GM18526 (cell line): ENCODE data around the gene SLC39A6.

Experiments
- POLR2A ChIP-seq: IDR thresholded peaks from 3 replicates; pipeline ENCODE4 v1.6.1; 2011; ENCODE audit not compliant: insufficient read length; ENCODE audit errors: extremely low read depth

The SLC39A6 gene, protein sequence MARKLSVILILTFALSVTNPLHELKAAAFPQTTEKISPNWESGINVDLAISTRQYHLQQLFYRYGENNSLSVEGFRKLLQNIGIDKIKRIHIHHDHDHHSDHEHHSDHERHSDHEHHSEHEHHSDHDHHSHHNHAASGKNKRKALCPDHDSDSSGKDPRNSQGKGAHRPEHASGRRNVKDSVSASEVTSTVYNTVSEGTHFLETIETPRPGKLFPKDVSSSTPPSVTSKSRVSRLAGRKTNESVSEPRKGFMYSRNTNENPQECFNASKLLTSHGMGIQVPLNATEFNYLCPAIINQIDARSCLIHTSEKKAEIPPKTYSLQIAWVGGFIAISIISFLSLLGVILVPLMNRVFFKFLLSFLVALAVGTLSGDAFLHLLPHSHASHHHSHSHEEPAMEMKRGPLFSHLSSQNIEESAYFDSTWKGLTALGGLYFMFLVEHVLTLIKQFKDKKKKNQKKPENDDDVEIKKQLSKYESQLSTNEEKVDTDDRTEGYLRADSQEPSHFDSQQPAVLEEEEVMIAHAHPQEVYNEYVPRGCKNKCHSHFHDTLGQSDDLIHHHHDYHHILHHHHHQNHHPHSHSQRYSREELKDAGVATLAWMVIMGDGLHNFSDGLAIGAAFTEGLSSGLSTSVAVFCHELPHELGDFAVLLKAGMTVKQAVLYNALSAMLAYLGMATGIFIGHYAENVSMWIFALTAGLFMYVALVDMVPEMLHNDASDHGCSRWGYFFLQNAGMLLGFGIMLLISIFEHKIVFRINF

DNA sequence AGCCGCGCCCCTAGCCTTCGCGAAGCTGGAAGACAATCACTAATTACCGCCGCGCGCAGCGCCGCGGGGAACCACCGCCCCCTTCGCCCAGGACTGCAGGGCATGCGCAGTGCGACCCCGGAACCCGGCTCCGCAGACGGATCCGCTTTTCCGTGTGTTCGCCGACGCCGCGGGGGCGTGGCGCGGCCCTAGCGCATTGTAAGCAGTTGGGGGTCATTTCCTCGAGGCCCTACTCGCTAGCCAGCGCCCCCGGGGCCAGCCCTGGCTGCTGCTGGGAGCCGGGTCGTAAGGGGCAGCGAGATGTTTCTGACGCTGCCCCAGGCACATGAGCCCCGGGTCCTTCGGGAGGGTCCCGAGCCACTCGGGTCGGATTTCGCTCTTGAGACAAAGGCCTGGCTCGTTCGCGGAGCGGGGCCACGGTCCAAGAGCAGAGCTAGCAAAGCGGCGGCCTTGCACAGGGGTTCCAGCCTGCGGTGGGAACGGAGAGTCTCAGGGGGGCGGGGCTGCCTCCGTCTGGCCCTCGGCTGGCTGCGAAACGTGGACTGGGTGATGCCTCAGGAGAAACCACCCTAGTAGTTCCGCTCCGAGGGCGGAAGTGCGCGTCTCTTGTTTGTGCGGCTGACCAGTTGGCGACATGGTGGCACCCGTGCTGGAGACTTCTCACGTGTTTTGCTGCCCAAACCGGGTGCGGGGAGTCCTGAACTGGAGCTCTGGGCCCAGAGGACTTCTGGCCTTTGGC is at the start of gene SLC39A6, which contains the start of gene ELP2:
Gene SLC39A6 (minus strand): TSS at position 41 of the 739 bp plus-strand sequence. CDS start 2,333 bp downstream, outside the sequence.
Gene ELP2 (plus strand): TSS at position 600 of the 739 bp plus-strand sequence. CDS start 35 bp downstream, at position 635.
- TF ChIP-seq POLR2A = peak; percentile 78

GRCh38 chr18:36177913-36178312 is 48.8 kb upstream of the SLC39A6 start:
- TF ChIP-seq POLR2A = no peak

GRCh38 chr18:36176711-36177110 is 47.6 kb upstream of the SLC39A6 start:
- TF ChIP-seq POLR2A = no peak

GRCh38 chr18:36176177-36176584 is 47.0 kb upstream of the SLC39A6 start:
- no peak for TF ChIP-seq POLR2A

- no peak for TF ChIP-seq POLR2A
Measured at GRCh38 chr18:36175481-36175880, 46.3 kb upstream of the SLC39A6 start.

- TF ChIP-seq POLR2A = no peak
Measured at GRCh38 chr18:36169938-36170337, 40.8 kb upstream of the SLC39A6 start.

GRCh38 chr18:36167692-36168218 is 38.6 kb upstream of the SLC39A6 start:
- TF ChIP-seq POLR2A = no peak

GRCh38 chr18:36162981-36163380 is 33.8 kb upstream of the SLC39A6 start:
- no peak for TF ChIP-seq POLR2A

DNA sequence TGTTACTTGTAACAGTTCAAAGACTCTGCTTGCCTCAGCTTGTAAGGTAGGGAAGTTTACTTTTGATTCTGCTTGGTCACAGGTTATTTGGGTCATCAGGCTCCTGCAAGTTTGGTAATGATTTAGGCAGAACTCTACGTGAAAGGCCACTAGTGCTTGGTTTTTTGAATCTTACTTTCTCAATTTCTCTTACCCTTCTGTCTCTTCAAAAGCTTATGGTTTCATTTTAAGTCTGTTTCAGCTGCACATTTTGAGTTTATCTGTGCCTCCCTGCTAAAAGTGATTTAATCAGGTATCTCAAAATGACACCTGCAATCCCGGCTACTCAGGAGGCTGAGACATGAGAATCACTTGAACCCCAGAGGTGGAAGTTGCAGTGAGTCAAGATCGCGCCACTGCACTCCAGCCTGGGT is 31.8 kb upstream of the SLC39A6 start:
- no peak for TF ChIP-seq POLR2A

- no peak for TF ChIP-seq POLR2A
Measured at GRCh38 chr18:36158266-36158867, 29.2 kb upstream of the SLC39A6 start.

DNA sequence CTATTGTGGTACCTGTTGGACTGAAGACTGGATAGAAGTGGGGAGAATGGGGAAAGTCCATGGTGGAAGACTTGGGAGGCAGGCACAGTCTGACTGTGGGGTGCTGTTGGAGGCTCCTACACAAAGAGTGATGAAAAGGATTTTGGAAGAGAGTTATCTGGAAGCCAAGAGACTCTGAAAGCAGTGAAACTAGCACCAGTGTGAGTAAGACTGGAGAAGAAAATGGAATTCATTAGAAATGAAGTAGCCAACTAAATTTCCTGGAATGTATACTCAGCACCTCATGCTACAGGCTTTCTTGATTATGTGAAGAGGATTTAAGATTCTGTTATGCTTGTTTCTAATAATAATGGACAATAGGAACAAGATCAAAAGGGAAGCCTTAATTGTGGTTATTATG is 28.3 kb upstream of the SLC39A6 start:
- TF ChIP-seq POLR2A = no peak

DNA sequence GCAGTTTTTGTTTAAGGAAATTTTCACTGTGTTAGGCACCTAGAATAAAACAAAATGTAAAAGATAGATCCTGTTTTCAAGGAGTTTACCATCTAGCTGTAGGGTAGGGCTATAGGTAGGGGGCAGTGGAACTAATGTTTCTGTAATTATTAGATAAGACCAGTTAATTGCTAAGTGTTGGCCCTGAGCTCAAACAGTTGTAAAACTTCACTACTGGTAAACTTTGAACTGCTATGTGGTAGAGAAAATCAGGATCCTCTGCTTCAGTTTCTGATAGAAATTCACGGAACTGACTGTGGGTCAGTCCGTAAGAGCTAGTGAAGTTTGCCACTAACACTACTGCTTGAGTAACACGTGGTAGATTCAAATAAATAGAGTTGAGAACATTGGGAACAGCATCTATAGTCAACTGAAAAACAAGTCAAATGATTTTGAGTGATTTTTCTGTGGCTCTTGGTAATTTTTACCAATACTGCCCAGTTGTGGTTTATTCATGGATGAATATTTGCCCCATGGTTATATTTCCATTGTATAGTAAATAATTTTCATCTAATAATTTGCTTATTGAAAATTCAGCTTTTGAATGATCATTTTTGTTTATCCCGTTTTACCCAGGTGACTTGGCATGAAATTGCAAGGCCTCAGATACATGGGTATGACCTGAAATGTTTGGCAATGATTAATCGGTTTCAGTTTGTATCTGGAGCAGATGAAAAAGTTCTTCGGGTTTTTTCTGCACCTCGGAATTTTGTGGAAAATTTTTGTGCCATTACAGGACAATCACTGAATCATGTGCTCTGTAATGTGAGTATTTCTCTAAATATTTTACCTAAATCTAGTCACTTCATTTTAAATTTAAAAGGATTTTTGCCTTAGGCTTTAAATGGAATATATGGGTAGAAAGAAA is 27.0 kb upstream of the SLC39A6 start:
- no peak for TF ChIP-seq POLR2A

DNA sequence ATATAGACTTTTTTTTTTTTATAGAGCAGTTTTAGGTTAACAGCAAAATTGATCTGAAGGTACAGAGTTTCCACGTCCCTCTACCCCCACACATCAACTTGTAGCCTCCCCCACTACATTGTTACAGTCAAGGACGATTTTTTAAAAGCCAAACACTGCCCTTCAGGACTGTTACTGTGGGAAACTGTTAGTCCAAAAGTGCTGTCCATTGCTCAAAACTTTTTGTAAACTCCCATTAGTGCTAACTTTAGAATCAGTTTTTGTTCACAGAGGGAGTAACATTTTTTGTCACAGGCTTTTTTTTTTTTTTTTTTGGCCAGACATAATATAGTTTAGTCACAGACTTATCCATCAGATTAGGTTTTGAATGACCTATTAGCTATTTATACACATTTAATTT is 24.6 kb upstream of the SLC39A6 start:
- no peak for TF ChIP-seq POLR2A

GRCh38 chr18:36153203-36153602 is 24.1 kb upstream of the SLC39A6 start:
- TF ChIP-seq POLR2A = no peak
